DMS 273 (cell line): ENCODE data around the gene ALPK3.

Experiments
- DNase-seq: peaks from one replicate; lab custom pipeline; 2025; ENCODE audit not compliant: unreplicated experiment; lab: John Stamatoyannopoulos, UW

Gene ALPK3

GRCh38 chr15:84914351-84914750 is 97.2 kb downstream of the ALPK3 start:
- DNase-seq, result no peak

- DNase-seq, result peak; percentile 52
Observed at GRCh38 chr15:84914909-84915605, 97.9 kb downstream of the ALPK3 start.

- no peak for DNase-seq
Observed at GRCh38 chr15:84915606-84915958, 98.4 kb downstream of the ALPK3 start.

DNA sequence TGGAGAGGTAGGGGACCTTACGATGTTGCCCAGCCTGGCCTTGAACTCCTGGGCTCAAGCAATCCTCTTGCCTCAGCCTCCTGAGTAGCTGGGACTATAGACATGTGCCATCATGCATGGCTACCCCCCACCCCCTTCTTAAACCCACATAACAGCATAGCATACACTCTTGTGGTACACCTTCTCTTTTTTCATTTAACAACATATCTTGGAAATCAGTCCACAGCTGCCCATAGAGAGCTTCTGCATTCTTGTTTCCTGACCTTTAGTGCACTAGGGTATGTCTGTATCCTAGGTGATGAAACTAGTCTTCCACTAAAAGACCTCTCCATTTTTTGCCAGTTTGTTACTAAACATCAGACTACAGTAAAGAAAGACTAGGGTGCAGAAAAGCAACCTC is 100.3 kb downstream of the ALPK3 start:
- DNase-seq, result no peak

DNA sequence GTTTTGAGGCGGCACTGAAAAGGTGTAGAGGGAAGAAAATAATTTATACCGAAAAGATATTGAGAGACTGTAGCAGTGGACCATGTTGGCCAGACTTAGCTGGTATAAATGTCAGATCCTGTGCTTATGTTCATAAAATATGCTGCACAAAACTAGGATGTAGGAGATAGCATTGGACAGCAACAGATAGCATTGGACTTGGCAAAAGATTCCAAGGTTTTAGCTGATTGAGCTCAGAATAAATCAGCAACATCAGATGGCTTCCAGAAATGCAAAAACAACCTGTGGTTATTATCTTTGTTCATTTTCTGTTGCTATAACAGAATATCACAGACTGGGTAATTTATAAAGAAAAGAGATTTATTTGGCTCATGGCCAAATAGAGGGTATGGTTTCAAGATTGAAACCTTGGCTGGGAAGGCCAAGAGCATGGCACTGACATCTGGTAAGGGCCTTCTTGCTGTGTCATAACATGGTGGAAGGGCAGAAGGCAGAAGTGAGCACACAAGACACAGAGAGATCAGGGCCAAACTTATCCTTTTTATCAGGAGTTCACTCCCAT is 102.0 kb downstream of the ALPK3 start:
- DNase-seq, result peak; percentile 35

- peak; percentile 39 for DNase-seq
Observed at GRCh38 chr15:84921121-84921520, 104.0 kb downstream of the ALPK3 start.

DNA sequence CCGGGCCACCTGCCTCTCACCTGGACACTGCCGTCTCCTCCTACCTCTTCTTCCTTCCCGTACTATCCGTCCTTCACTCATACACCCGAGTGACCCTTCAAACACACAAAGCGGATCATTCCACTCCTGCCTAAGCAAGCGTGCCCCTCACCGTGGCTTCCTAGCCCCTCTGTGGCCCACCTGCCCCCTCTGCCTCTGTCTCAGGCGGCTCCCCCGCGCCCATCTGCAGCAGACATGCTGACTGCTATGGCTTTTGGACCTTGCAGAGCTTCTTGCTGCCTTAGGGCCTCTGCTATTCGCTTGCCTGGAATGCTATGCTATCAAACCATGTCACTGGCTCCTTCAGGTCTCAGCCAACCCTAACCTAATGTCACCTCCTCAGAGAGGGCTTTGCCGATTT is 105.4 kb downstream of the ALPK3 start:
- no peak for DNase-seq
